Dermis blood vessel endothelial cell (primary cell): ENCODE measurements around the gene ABCC11. TPM values are rescaled to one million over a fixed set of nuclear protein-coding genes. Genes with fewer than 3 reads are reported as not detected.
"Not testable (repeated sequence)": the region's sequence is repeated elsewhere in the genome, so short reads cannot be mapped to it uniquely, and the experiment has no call there.

Experiments used
- DNase-seq: peaks from one replicate; pipeline ENCODE4 v3.0.0; 2010
- total RNA-seq: library from RNA; depleted of rRNA; stranded (reverse); fragments of >200 nt; gene quantifications from 2 replicates; pipeline ENCODE4 v1.2.3, GENCODE V29; 2014

Gene ABCC11
- total RNA-seq, 1 donor from 2014 or later, result not detected

GRCh38 chr16:48246066-48246465 is 1.3 kb downstream of the ABCC11 start:
- peak; percentile 21 for DNase-seq

DNA sequence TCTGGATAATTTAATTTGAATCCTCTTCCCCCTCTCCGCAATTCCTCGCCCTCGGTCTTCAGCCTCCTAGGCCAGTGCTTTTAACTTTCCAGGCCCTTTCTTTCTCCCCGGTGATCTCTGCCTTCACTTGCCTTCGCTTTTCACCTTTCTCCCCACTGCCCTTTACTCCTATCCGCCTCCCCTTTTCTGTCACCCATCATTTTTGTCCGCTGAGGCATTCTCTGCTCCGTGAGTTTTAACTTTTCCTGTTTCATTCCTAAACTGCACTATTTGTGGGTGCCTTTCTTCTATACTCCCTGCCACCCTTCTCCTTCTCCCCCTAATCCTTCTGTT is 2.5 kb downstream of the ABCC11 start:
- DNase-seq, result no peak

DNA sequence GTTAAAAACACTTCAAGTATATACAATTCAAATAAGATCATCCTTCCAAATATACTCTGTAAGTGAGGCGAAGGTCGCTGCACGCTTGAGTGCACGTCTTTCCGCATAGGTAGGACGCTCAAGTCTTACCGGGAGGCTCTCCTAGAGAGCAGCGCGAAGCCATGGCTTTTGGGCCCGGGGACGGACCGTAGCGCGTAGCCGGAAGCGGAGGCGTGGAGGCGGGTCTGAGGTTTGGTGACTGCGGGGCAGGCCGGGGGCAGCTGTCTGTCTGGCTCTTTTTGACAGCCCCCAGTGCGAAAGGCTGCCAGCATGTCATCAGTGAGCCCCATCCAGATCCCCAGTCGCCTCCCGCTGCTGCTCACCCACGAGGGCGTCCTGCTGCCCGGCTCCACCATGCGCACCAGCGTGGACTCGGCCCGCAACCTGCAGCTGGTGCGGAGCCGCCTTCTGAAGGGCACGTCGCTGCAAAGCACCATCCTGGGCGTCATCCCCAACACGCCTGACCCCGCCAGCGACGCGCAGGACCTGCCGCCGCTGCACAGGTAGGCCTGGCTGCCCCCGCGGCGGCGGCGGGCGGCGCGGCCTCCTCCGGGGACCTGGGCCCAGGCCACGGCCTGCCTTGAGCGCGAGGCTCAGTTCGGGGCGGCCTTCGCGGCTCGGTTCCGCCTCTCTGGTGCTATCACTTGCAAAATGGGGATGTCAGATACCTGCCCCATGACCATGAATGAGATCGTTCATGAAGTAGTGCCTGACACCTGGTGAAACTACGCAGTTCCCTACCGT is 3.1 kb downstream of the ABCC11 start, which contains the start of gene LONP2:
LONP2 (plus strand) TSS at position 221 of the 783 bp plus-strand sequence; CDS start at position 310, 89 bp downstream.
- peak; percentile 94 for DNase-seq

DNA sequence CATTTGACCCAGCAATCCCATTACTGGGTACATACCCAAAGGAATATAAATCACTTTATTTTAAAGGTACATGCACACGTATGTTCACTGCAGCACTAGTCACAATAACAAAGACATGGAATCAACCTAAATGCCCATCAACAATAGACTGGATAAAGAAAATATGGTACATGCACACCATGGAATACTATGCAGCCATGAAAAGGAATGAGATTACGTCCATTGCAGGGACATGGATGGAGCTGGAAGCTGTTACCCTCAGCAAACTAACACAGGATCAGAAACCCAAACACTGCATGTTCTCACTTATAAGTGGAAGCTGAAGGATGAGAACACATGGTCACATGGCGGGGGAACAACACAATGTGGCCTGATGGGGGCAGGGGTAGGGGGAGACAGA is 7.2 kb downstream of the ABCC11 start:
- not testable (repeated sequence) for DNase-seq

GRCh38 chr16:48236286-48236685 is 11.1 kb downstream of the ABCC11 start:
- DNase-seq, result no peak

DNA sequence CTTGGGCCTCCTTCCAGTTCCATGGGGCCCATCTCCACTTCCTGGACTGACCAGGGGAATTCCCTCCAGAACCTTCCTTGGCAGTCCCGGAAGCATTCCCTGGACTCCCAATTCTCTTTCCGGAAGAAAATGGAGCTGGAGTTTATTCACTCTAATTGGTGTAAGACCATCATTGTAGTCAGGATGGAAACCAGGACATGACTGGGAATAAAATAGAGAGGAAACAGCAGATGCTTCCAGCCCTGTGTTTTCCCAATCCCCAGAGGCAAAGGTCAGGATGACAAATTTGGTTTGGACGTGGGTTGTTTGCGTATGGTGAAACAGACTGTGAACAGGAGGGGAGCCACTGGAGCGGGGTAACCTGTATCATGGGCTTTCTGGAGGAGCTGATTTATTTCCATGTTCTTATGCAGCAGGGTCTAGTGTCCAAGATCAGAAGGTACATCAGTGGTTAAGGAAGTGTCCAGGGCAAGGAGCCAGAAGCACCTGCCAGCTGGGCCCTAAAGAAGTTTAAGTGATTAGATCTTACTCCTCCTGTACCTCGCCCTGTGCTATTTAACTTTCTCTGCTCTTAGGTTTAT is 11.7 kb downstream of the ABCC11 start:
- DNase-seq, result peak; percentile 58

- no peak for DNase-seq
Measured at GRCh38 chr16:48235058-48235555, 12.2 kb downstream of the ABCC11 start.

GRCh38 chr16:48234630-48235029 is 12.7 kb downstream of the ABCC11 start:
- no peak for DNase-seq

- DNase-seq, result no peak
Measured at GRCh38 chr16:48232493-48233040, 14.8 kb downstream of the ABCC11 start.

- DNase-seq, result peak; percentile 64
Measured at GRCh38 chr16:48231727-48232492, 15.4 kb downstream of the ABCC11 start.

DNA sequence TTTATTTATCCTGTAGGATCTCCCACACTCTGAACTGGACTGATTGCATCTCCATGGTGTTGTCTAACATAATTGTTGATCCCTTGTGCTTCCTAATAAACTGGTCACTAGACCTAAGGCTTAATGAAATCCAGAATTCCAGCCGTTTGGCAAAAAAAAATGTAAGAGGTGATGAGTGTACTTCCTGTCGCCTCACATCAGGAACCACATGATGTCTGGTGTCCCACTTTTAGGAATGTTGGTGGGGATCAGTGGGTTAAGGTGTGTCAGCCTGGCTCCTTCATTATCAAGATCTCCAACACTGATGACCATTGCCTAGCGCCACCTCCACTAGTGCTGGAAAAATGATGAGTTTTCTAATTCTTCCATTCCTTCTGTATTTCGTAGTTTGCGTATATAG is 21.9 kb downstream of the ABCC11 start:
- DNase-seq, result peak; percentile 17

GRCh38 chr16:48223490-48223889 is 23.8 kb downstream of the ABCC11 start:
- DNase-seq, result no peak

- no peak for DNase-seq
Measured at GRCh38 chr16:48220891-48221290, 26.4 kb downstream of the ABCC11 start.

GRCh38 chr16:48218473-48218872 is 28.9 kb downstream of the ABCC11 start:
- no peak for DNase-seq

DNA sequence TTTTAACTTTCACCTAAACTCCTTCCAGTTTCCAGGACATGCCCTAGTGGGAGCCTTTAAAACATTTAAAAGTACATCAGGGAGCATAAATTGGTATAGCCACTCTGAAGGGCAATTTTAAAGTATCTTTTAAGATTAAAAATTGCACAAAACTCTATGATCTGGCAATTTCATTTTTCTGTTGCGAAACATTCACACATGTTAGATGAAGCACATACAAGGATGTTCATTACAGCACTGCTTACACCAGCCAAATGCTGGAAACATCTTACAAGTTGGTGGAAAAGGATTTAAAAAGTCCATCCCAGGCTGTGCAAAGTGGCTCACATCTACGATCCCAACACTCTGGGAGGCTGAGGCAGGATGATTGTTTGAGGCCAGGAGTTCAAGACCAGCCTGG is 29.6 kb downstream of the ABCC11 start:
- DNase-seq, result no peak

DNA sequence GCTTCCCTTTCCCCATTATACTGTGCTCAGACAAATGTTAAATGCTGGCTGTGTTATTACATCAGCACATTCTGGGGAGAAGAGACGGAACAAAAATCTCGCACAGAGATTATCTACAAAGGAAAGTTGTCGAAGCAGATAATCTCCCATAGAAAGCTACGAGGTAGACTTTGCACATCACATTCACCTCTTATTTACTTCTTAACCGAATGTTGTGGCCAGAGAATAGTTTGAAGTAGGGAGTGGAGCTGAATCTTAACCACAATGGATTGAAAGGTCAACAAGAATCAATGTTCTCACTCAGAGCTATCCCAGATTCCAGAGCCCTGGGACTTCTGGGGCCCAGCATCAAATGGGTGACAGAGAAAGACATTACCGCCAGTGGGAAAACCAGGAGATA is 31.6 kb downstream of the ABCC11 start:
- DNase-seq, result no peak

GRCh38 chr16:48212033-48212432 is 35.3 kb downstream of the ABCC11 start:
- DNase-seq, result no peak

DNA sequence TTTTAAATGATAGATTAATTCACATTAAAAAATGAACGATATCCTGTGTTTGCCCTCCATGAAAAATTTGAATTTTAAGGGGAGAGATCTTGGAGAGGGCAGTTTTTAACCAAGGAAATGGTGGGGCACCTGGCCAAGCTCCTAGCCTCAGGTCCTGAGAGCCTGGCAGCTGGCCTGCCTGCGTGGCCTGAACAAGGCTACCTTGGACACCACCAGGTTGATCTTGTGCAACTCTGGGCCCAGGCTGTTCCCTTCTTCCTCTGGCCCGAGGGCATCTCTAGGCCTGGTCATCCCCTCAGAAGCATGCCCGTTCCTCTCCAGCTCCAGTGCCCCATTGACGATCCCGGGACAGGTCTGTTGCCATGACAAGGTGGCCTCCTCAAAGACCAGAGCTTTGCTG is 36.6 kb downstream of the ABCC11 start:
- DNase-seq, result no peak

DNA sequence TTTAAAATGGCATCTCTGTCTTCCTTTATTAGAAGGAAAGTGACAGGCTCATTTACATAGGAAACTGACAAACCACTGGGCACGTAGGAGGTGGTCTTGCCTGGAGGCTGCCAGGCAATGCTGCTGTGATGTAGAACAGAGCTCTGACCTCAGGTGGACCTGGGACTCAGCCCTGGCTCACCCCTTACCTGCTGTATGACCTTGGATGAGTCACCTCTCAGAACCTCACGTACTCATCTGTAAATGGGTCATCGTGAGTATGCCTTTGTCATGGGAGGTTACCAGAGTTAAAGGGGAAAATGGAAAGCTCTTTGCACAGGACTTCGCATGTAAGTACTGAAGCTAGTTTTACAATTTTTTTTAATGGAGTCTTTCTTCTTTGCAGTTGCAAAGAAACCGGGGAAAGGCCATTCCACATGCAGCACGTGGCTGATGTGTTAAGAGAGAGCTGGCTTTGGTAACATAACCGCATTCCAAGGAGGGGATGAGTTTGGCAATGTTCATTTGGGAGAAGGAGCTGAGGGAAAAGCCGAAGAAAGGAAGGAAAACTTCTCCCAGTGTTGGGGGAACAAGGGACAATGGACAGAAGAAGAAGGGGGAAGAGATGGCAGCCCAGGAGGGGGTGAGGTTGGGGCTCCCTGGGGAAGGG is 40.6 kb downstream of the ABCC11 start:
- DNase-seq, result no peak

- DNase-seq, result no peak
Measured at GRCh38 chr16:48204825-48205151, 42.6 kb downstream of the ABCC11 start.

DNA sequence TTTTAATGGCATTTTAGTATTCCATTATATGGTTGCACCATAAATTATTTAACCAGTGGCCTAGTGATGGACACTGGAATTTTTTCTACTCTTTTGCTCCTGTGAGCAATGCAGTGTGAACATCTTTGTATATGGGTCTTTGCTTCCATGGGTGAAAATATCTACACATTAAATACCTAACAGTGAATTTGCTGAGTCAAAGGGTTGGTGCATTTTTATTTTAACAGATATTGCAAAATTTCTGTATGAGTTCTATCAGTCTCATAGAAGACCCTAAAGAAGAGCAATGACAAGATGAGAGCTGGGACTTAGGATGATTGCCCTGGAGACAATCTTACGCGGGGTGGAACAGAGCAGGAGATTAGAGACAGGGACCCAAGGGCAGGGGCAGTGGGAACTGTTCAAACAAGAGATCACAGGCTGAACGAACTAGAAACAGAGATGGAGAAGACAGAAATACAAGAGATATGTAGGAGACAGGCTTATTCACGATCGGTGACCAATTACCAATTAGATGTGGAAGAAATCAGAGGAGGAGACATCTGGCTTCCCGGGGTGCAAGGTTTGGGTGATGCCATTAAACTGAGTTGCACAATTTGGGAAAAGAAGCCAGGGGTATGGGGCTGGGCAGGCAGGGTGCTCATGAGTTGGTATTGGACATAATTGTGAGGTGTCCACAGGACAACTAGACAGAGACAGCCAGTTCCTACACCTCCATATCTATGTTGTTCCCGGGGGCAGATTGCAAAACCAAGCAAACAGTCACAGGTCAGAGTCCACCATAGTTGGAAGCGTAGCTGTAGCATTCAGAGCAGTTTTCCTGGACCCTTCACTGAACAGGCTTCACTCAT is 43.1 kb downstream of the ABCC11 start:
- DNase-seq, result no peak
